Gastrocnemius medialis (tissue), 4 donors: ENCODE measurements around the gene ADGRD1.

Experiments used
- CTCF ChIP-seq, 5 experiments: fragments of 450-650 bp in 3 of 5; fragments of 200-600 bp in 2 of 5; sonication (generic) in 2 of 5; IDR thresholded peaks in 4 of 5; conservative IDR thresholded peaks in 1 of 5; 1 replicate in 4 of 5; 2 replicates in 1 of 5; pipeline ENCODE4 v1.5.1; 2016 to 2019; ENCODE audit warnings: antibody characterized with exemption in 5 of 5, mild to moderate bottlenecking in 3 of 5, moderate library complexity in 3 of 5
- POLR2A ChIP-seq, 2 donors: fragments of 450-650 bp; IDR thresholded peaks; one replicate each; pipeline ENCODE4 v1.6.1; 2017; ENCODE audit warnings: antibody characterized with exemption in 2 of 2, mild to moderate bottlenecking in 2 of 2, moderate library complexity in 2 of 2

- TF ChIP-seq CTCF (IDR thresholded peaks at IDR 0.05 in 4 of 5, conservative IDR thresholded peaks at IDR 0.05 in 1 of 5) (no peak), POLR2A (IDR thresholded peaks at IDR 0.05) (no peak)
Observed at GRCh38 chr12:130993759-130994670, 40.3 kb downstream of the ADGRD1 start.
